ENCODE results near the gene SIRT6.
"Not testable (repeated sequence)": the region's sequence is repeated elsewhere in the genome, so short reads cannot be mapped to it uniquely, and the experiment has no call there.

SIRT6 gene

DNA sequence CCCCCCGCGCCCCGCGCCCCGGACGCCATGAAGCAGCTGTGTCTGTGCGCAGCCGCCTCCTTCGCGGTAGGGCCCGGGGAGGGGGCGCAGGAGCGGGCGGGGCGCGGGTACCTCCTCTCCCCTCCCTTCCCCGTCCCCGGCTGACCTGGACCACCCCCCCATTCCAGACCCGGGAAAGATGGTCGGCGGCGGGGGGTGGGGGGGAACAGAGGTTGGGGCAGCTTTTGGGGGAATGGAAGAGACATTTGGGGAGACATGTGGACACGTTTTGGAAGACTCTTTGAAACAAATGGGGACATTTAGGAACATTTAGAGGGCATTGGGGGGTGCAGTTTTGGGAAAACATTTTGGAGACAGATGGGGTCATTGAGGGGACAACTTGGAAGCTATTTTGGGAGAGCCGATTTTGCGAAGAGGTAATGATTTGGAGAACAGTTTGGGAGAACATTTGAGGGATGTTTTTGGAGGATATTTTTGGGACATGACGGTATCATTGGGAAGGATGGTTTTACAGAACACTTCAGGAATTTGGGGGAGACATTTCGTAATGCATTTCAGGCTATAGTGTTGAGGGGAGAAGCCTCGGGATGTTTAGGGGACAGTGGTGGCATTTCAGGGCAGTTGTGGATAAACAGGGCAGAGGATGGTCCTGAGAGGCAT is 16.2 kb upstream of the SIRT6 start:
- DNase-seq = no peak

DNA sequence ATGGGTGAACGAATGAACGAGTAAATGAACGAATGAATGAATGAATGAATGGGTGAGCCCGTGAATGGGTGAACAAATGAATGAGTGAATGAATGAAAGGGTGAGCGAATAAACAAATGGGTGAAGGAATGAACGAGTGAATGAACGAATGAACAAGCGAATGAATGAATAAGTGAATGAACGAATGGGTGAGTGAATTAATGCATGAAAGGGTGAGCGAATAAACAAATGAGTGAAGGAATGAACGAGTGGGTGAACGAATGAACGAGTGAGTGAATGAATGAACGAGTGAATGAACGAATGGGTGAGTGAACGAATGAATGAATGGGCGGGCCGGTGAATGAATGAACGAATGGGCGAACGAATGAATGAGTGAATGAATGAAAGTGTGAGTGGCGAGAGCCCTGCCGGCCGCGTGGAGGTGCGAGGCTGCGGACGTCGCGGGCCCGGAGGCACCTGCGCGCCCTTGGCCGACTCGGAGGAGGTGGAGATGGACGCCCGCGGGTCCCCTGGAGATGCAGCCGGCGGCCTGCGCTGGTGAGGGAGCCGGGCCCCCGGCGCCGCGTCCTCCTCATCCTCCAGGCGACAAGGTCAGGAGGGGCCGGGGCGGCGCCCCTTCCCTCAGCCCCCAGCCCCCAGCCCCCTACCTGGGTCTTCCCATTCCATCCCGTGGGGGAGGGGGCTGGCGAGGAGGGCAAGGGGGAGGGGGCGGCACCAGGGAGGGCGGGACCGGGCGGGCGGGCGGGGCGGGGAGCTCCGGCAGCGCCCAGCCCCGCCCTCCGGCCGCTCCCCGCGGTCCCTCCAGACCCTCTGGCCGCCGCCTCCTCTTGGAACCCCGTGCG is 15.5 kb upstream of the SIRT6 start:
- DNase-seq = no peak

DNA sequence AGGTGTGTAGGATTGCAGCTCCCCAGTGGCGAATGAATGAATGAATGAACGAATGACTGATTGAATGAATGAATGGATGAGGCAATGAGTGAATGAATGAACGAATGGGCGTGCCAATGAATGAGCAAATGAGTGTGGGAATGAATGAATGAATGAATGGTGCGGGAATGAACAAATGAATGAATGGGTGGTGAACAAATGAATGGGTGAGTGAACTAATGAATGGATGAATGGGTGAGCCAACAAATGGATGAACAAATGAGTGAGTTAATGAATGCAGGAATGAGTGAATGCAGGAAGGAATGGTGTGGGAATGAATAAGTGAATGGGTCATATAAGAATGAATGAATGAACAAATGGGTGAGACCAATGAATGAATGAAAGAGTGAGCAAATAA is 14.9 kb upstream of the SIRT6 start:
- DNase-seq = no peak

DNA sequence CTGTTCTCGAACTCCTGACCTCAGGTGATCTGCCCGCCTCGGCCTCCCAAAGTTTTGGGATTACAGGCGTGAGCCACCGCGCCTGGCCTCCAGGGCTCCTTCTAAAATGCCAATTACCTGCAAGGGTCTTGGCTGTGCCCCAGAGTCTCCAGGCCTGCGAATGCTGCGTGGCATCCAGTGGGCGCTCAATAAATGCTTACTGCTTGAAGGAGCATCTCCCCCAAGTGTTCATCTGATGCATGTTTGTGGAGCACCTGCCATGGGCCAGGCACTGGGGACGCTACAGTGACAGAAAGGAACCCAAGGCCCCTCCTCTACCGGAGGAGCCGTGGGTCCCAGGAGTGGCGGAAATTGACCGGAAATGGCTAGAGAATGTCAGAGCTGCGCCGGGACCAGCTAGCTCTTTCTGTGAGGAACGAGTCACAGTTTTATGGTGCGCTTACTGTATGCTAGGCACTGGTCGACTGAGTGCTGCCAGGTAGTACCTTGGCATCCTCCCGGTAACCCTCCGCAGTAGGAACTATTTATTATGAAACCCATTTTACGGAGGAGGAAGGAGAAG is 14.3 kb upstream of the SIRT6 start:
- no peak for DNase-seq

DNA sequence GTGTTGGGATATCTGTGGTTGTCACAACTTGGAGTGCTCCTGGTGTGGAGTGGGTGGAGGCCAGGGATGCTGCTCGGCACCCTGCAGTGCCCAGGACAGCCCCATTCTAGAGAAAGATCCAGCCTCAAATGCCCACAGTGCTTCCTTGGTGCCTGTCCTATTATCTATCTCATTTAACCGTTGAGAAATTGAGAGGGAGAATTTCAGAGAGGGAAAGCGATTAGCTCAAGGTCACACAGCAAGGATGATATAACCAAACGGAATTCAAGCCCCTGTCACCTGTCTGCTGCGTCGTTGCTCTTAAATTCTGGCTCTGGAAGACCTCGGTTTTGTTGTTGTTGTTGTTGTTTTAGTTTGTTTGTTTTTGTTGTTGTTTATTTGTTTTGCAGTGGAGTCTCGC is 13.6 kb upstream of the SIRT6 start:
- no peak for DNase-seq

DNA sequence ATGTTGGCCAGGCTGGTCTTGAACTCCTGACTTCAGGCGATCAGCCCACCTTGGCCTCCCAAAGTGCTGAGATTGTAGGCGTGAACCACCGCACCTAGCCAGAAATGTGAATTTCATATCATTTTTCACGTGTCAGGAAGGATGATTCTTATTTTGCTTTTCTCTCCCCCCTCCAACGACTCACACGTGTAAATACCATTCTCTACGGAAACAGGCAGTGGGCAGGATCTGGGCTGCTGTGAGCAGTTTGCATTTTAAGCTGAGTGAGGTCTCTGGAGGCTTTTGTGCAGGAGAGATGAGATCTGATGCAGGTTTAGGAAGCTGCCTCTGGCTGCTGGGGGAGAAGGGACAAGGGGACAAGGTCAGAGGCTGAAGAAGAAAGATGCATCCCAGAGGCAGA is 12.0 kb upstream of the SIRT6 start:
- no peak for DNase-seq

DNA sequence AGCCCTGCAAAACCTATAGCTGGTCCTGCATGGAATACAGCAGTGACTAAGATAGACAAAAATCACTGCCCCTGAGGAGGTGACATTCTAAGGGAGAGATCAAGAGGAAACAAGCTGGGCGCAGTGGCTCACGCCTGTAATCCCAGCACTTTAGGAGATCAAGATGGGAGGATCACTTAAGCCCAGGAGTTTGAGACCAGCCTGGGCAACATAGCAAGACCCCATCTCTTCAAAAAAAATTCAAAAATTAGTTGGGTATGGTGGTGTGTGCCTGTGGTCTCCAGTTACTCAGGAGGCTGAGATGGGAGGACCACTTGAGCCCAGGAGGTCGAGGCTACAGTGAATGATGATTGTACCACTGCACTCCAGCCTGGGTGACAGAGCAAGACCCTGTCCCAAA is 10.2 kb upstream of the SIRT6 start:
- not testable (repeated sequence) for DNase-seq

DNA sequence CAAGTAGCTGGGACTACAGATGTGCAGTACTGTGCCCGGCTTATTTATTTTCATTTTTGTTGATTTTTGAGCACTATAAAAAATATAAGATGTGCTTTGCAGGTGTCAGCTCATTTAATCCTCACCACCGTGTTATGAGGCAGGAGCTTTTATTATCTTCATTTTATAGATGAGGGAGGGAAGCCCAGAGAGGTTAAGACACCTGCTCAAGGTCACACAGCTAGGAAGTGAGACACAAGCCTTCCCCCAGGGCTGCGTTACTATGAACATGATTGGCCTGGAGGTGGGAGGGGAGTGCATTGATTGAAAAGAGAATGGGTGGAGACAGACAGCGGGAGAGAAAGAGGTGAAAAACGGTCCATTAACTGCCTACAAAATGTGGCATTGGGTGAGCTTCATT is 7.3 kb upstream of the SIRT6 start:
- no peak for DNase-seq

DNA sequence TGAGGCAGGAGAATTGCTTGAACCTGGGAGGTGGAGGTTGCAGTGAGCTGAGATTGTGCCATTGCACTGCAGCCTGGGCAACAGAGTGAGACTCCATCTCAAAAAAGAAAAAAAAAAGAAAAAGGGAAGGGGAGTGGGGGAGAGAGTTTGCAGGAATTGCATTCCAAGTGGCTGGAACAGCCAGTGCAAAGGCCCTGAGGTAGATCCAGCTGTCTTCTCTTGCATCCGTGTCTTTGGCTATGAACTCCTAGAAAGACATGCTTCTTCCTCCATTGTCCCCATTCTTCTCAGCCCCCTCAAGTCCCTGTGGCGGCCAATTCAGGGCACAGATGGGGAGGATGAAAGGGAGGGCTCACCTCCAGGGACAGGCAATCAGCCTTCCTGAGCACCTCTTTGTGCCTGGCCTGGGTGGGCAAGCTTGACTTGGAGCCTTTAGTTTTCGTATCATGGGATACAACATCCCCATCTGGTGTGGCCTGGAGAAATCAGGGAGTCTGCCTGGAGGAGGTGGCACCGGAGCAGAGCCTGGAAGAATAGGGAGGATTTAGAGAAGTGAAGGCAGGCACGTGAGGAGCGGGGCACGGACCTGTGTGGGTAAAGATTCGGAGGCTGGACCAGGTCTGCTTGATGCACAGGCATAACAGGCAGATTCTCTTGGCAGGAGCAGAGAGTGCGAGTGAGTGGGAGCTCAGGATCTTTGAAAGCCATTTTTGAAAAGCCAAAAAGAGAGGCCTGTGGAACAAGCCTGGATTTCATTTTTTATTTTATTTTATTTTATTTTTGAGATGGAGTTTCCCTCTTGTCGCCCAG is 5.2 kb upstream of the SIRT6 start:
- no peak for DNase-seq

DNA sequence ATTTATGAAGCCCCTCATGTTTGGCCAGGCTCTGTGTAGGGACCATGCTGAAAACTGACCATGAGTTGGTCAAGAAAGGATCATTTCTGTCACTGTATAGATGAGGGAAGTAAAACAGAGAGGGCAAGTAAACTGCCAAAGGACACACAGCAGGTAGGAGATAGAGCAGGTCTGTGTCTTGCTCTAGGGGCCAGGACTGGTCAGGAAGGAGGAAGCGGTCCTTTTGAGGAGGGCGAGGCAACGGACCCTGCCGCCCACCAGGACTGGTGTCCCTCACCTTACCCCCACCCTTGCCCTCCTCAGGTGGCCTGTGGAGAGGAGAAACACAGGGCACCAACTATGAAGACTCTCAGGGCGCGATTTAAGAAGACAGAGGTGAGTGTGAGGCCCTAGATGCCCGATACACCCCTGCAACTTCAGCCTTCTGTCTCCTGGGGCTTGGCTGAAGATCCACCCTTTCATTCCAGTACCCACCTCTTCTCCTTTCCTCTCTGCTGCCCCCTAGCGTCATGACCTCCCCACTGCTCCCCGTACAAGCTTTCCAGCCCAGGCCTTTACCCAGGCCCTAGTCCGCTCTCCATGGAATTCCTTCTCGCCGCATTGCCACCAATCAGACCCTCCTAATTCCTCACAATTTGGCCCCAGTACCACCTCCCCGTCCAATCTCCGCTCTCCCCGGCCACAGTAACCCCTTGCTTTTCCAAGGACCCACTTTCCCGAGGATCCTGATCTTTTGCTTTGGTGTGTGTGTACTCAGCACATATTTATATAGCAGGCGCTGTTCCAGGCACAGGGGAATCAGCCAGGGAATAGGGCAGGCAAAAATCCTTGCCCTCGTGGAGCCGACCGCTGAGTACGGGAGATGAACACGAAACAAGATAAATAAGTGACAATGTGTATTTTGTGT is 4.0 kb upstream of the SIRT6 start:
- DNase-seq = peak; percentile 57 to 60

DNA sequence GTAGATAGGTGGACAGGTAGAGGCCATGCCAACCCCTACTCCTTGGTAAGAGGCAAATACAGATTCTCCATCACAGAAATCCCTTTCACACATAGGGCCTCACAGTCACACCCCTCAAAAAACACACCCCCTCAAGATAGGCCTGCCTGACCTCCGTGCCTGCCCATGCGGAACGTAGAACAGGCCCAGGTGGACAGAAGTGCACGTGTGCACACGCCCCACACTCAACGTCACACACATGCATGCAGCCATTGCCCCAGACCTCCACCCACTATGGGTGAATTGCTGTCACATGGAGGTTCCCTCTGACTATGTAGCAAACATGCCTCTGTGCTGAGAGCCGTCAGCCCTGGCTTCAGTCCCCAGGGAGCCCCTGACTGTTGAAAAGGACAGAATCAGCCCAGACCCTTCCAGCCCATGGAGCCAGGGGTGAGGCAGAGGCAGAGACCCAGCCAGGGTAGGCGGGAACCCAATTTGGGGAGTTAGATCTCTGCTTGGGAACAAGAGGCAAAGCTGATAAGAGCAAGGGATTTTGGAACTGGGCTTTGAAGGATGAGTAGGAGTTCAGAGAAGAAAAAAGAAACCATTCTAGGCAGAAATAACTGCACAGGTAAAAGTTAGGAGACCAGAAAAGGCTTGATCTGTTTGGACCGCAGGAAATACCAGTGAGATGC is 3.2 kb upstream of the SIRT6 start:
- no peak for DNase-seq

DNA sequence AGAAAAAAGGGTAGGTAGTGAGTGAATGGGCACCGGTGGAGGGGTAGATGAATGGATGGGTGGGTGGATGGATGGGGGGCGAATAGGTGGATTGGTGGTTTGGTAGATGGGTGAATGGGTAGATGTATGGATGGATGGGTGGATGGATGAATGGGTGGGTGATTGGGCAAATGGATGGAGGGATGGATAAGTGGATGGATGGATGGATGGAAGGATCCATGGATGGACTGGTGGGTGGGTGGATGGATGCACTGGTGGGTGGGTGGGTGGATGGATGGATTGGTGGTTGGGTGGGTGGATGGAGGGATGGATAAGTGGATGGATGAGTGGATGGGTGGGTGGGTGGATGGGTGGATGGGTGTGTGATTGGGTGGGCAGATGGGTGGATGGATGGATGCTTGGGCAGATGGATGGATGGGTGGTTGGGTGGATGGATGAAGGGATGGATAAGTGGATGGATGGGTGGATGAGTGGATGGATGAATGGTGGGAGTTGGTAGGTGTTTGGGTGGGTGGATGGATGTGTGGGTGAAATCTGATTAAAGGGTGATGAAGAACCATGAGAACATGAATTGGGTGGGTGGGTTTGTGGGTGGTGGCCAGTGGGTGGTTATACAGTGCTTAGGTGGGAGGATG is 2.5 kb upstream of the SIRT6 start:
- DNase-seq = no peak

DNA sequence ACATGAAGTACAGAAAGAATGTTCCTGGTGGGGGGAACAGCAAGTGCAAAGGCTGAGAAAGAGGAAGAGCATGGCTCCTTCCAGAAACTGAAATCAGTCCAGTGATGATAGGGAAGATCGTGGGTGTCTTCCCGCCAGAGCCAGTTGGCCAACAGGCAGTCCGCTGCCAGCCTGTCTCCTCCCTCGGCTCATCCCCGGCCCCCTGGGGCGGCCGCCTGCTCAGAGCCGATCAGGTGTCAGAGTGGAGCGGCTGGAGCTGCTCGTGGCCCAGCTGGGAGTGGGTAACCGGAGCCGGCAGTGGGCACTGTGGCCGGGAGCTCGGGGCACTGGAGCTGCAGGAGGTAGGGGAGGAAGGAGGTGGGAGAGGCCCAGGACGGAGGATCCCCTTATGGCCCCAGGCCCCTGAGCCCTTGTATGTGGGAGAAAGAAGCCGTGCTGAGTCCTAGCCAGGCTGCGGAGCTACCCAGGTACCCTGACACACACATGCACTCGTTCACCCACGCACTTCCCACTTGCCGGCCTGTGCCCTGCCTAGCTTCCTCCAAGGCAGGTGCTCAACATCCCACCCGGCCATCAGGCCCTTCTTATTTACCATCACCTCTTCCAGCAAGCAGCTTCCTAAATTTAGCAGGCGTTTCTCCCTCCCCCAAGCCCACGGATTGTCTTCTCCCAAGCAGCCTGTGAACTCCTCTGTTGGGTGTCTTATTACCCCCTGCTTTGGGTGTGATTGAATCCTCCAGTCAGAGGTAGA is 1.8 kb upstream of the SIRT6 start:
- peak in 1 of 2 experiments; percentile 22 for DNase-seq

DNA sequence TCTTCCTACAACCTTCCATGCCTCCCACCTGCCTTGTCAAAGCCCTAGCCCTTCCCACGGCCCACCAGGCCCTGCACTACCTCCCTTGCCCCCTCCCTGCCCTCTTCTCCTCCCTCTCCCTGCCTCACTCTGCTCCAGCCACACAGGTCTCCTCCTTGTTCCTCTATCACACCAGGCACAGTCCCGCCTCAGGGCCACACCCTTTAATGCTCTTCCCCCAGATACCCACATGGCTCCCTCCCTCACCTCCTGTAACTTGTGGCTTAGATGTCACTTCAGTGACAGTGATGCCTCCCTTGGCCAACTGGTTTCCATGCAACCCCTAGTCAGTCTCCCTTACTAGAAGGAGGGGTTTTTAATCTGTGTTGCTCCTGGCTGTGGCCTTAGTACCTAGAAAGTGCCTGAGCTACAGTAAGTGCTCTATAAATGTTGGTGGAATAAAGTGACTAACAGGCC is 1.3 kb downstream of the SIRT6 start:
- DNase-seq = no peak

DNA sequence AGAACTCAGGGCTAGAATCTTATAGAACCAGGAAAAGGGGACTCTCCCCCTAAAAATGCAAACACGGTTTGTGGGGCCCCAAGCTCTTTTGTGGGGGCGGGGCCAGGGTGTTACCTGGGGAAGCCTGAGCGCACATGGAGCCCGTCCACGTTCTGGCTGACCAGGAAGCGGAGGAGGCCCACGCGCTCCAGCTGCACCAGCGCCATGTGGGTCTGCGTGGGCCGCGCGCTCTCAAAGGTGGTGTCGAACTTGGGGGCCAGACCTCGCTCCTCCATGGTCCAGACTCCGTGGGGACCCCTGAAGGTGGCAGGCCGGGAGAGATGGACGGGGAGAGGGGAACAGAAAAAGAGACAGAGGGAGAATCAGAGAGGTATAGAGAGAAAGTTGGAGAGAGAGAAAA is 3.4 kb downstream of the SIRT6 start:
- DNase-seq = no peak

DNA sequence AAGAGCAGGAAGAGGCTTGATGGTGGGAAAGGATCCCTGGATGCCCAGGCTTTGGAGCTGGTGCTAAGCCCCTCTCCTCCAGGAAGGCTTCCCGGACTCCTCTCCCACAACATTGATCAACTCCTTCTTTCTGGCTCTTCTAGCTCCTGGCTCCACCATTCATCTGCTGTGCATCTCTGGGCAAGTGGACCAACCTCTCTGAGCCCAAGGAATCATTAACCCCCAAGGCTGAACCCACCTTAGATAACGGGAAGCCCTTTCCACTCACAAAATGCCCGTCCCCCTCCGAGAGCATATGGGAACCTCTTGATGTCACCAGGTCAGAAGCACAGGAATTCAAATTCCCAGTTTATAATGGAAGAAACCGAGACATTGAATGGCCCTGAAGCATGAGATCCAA is 5.2 kb downstream of the SIRT6 start:
- no peak for DNase-seq

DNA sequence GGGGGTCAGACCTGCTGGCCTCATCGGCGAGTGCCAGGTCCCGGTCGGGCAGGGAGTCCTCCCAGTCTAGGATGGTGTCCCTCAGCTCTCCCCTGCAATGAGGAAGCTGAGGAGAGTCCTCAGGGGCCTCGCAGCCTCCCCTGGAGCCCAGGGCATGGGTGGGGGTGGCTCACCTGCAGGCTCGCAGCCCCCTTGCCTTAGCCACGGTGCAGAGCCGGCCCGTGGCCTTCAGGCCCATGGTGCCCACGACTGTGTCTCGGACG is 6.8 kb downstream of the SIRT6 start:
- no peak for DNase-seq

DNA sequence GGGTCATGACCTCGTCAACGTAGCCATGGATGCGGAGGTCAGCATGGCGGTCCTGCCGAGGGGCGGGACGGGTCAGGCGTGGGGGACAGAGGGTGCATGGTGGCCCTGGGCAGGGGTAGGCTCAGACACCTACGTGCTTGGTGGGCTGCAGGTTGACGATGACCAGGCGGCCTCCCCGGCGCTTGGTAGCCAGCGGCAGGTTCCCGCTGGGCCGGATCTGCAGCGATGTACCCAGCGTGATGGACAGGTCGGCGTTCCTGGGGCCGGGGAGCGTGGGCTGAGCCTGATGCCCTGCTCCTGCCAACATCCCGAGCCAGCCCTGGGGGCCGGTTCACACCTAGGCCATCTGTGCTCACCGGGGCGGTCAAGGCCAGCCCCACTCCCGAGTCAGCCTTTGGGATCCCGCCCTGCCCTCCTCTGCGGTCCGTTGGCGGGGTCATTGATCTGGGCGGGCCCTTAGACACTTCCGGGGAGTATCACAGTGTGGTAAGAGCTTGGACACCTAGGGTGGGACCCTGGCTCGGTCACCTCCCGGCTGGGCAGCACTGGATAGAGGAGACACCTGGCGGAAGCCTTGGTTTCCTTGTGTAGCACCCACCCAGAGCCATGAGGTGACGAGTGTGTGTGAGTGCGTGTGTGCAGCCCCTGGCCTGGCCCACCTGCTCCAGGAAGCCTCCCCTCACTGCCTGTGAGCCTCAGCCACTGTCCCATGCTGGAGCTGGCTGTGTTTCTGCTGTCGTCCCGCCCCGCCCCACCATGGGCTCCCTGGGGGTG is 7.3 kb downstream of the SIRT6 start:
- no peak for DNase-seq

DNA sequence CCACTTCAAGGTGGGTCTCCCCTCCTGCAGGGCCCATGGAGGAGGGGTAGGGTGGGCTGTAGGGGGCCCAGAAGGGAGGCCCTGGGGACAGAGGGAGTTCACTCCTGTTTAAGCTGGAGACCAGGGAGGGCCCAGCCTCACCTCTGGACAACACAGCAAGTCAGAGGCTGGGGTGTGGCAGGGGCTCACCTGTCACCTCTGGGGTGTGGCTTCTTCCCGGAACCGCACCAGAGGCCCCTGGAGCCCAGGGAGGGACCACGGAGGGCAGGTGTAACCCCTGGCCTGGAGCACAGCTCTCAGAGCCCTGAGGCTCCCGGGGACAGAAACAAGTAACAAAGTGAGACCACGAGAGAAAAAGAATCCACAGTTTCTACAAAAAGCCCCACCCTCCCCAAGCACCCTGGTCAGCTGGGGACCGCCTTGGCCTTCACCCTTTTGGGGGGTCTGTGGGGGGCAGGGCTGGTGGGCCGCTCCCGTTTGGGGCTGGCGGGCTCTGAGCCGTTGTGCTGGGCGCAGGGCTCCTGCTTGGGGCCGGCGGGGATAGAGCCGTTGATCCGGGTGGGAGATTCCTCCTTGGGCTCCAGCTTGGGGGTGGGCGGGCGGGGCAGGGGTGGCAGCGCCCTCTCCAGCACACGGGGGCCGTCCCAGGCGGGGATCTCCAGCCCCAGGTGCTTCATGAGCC is 8.0 kb downstream of the SIRT6 start:
- DNase-seq = no peak

Measured in SHP77 (cell line).